HG03575 (cell line): ENCODE measurements around the gene PTK6.
"Not testable (repeated sequence)": the region's sequence is repeated elsewhere in the genome, so short reads cannot be mapped to it uniquely, and the experiment has no call there.

Source experiments
- ATAC-seq: cut with Tn5 transposase; IDR thresholded peaks from one replicate; pipeline ENCODE4 v1.9.1; 2021; ENCODE audit not compliant: unreplicated experiment, insufficient number of reproducible peaks, low FRiP score; ENCODE audit errors: extremely low read depth

Gene PTK6

DNA sequence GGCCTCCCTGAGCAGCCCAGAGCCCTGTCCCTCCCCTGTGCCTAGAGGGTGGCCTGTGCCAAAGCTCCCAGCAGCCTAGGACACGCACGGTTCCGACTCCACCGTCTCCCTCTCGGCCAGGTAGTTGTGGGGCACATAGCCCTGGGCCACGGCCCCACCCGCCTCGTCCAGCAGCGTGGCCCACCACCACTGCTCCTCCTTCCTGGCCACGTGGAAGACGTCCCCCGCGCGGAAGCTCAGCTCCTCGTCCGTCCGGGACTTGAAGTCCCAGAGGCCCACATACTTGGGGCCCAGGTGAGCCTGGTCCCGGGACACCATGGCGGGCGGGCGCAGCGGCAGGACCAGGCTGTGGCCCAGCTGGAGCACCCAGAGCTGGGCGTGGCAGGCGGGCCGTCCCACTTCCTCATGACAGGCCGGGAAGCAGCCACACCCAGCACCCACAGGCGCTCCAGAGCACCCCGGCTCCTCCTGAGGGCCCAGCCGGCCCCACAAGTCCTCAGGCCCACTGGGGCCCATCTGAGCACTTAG is at the start of gene PTK6:
PTK6 (minus strand) TSS at position 380 of the 528 bp plus-strand sequence; CDS start at position 318, 62 bp downstream.
- no peak for ATAC-seq

DNA sequence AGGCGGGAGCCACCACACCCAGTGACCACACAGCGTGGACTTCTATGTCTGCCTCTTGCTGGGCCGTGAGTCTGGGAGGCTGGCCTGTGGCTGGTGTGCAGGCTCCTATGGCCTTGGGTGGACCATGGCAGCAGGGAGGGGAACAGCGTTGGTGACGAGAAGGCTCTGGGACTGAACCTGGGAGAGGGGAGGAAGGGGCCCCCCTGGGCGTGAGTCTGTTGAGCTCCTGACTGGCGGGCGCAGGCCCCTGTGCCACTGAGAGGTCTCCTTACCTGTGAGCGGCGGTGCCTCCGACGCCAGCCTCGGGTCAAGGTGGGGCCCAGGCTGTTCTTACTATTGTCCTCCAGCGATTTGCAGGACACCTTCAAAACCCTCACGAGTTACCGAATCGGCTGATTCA is 49.6 kb upstream of the PTK6 start:
- no peak for ATAC-seq

DNA sequence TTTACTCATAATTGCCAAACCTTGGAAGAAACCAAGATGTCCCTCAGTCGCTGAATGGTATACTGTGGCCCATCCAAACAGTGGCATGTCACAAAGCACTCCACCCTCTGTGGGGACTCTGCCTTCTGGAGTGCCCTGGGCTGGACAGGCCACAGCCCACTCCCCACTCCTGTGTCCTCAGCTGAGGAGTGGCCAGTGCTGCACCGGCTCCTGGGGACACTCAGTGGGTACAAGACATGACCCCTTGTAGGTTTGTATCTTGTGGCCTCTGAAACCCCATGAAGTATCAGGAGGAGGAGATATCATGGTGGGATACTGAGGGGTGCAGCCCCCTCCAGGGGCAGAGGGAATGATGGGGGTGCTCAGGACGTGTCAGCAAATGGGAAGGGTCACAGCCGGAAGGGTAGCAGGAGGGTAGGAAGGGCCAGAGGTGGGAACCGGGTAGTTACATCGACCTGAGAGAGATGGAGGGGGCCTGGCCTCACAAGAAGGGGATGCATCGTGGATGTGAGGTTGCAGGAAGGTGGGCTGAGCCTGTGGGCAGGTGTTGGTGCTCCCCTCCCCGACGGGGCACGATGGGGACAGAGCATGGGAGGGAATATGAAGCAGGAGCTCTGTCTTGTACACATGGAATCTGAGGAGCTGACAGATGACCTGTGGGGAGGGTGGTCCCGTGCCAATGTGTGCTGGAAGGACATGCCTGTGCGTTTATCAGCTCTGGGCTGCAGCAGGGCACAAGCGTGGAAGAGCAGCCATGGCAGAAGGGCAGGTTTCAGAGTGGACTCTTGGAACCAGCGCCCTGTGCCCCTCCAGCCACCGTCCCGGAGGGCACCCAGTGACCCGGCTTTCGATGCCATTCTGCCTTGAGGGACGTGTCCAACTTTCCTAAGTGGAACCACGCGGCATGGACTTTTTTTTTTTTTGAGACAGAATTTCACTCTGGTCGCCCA is 48.7 kb upstream of the PTK6 start:
- ATAC-seq, result no peak

DNA sequence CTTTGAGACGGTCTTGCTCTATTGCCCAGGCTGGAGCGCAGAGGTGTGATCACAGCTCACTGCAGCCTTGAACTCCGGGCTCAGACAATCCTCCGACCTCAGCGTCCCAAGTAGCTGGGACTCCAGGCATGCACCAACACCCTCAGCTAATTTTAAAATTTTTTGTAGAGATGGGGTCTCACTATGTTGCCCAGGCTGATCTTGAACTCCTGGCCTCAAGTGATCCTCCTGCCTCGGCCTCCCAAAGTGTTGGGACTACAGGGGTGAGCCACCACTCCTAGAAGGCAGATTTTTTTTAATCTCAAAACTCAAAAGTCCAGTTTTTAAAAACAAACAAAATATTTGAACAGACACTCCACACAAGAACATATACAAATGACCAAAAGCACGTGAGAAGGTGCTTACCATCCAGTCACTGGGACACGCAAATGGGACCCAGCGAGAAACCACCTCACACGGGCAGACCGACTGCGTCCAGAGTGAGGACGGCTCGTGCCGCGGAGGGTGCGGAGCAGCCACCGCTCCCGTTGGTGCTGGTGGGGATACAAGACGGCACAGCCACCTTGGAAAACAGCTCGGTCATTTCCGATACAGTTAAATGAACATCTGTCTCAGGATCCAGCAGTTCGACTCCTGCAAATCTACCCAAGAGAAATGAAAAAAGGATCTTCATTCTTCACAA is 45.3 kb upstream of the PTK6 start:
- ATAC-seq, result no peak

DNA sequence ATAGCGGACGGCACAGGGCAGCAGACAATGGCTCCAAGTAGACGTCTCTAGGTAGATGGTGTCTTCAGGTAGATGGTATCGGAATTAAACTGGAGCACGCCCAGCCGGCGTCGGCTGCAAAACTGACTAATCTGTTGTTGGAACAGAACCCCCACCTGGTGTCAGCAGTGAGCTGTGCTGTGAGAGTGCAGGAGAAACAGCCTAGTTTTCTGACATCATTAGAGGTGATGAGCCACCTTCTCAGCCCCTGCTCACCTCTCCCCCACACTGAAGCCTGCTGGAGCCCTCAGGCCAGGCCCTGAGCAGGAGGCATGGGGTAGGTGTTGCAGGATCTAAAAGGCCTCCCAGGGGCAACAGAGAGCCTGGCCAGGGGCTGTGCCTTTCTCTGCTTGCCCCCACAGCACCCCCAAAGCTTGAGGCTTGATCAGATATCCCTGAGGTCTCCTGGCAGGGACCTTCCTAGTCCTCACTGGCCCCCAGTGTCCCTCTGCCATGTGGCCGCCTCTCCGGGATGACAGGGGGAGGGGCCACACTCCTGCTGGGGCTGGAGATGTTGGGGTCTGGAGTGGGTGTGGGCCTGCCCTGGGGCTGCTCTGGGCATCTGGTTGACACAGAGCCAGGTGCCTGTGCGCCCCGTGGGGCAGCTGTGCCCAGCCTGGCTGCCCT is 43.8 kb upstream of the PTK6 start:
- ATAC-seq, result no peak

DNA sequence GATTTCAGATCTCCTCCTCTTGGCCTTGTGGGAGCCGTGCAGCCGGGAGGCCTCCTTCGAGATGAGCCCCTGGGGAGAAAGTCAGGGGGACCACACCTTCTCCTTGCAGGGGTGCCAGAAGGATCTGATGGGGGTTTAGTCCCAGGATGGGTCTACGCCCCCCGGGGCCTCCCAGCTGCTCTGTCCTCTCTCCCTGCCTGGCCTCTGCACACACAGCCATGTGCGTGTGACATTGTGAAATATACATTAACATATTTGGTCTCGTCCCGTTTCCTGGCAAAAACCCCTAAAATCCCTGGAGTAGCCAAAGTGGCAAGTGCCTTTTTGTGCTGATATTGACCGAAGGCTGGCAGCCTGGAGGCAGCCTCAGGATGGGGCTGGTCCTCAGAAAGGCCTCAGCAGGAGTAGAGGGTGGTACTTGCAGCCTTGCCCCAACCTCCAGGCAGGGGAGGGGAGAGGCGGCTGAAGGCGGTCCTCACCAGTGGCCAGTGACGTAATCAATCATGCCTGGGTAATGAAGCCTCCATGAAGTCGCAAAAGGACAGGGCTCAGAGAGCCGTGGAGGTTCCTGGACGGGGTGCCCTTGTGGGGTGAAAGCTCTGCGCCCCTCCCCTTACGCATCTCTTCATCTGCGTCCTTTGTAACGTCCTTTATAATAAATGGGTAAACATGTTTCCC is 42.0 kb upstream of the PTK6 start:
- no peak for ATAC-seq

DNA sequence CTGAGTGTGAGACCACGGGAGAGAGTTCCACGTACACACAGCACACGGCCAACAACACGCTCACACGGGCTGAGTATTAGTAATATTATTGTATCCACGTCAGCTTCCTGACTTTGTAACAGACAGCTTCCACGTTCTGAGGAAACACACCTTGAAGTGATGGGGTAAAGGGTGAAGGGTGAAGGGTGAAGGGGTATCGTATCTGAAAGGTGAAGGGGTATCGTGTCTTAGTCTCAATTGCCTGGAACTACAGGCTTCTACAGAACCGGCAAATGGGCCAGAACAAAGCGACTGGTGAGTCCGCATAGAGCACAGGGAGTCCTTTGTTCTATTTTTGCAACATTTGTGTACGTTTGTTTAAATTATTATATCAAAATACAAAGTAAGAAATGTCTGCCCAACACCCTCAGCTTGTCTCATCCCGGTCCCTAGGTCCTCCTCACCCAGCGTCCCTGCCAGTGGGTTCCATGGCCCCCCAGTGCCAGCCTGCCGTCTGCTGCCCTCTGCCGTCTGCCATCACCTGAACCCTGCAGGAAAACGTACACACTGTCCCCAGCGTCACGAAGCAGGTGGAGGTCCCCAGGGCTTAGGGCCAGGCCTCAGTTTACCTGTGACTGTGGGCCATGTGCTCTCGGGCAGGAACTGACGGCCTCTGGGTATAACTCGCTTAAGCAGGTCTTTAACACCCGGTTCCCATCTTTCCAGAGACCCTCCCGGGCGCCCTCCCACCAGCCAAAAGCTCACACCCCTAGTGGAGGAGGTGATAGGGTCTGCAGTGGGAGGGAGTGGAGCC is 41.2 kb upstream of the PTK6 start:
- no peak for ATAC-seq

DNA sequence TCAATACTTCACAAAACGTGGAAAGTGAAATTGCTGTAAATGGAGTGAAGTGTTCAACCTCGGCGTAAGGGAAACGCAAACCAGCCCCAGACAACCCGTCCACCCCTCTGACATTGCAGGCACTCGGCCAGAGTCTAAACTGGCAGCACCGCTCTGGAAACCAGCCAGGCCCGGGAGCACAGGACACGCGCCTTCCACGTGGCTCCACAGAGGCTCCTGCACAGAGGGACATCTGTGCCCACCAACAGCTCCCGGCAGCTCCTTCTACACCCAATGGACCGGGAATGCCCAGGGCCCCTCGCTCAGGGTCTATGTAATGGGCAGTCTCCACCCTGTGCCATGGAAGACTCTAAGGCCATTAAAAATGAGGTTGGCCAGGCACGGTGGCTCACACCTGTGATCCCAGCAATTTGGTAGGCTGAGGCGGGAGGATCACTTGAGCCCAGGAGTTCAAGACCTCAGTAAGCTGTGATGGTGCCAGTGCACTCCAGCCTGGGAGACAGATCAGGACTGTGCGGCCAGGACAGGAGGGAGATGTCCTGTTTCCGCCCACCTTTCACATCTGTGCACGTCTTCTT is 40.2 kb upstream of the PTK6 start:
- ATAC-seq, result no peak

DNA sequence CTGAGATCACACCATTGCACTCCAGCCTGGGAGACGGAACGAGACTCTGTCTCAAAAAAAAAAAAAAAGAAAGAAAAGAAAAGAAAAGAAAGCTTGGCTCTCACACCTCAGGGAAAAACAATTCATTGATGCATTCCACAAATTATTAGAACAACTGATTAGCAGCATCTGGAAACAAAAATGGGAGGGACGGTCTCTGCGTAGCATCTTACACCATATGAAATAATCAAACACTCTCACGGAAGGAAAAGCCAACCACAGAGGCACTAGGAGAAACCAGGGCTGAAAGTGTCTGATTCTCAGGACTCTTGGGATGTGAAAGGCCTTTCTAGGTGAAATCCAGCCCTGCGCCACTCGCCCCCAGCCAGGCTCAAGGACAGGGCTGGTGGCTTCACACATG is 39.1 kb upstream of the PTK6 start:
- no peak for ATAC-seq

DNA sequence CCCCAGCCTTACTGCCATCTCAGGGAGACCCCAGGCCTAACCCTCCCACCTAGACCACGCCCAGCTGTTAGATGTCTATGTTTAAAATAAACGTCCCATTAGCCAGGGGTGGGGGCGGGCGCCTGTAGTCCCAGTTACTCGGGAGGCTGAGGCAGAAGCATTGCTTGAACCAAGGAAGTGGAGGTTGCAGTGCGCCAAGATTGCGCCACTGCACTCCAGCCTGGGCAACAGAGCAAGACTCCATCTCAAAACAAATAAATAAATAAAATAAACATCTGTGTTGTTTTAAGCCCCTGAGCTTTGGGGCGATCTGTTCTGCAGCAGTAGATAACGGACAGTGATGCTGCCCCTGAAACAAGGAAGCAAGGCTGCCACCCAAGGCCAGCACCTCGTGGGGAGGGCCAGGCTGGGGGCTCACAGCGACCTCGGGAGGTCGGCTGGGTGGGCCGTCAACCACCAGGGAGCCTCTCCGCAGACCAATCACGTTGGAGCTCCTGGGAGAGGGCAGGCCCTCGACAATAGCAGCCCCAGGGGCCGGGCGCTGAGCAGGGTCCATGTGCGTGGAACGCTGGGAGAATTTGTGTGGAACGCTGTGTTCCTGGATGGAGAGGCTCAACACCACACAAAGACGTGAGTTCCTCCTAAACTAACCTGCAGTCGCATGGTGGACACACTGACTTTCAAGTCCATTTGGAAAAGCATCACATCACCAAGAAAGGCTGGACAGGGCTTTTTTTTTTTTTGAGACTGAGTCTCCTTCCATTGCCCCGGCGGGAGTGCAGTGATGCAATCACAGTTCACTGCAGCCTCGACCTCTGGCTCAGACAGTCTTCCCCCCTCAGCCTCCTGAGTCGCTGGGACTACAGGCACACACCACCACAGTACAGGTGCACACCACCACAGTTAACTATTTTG is 37.9 kb upstream of the PTK6 start:
- ATAC-seq, result no peak

DNA sequence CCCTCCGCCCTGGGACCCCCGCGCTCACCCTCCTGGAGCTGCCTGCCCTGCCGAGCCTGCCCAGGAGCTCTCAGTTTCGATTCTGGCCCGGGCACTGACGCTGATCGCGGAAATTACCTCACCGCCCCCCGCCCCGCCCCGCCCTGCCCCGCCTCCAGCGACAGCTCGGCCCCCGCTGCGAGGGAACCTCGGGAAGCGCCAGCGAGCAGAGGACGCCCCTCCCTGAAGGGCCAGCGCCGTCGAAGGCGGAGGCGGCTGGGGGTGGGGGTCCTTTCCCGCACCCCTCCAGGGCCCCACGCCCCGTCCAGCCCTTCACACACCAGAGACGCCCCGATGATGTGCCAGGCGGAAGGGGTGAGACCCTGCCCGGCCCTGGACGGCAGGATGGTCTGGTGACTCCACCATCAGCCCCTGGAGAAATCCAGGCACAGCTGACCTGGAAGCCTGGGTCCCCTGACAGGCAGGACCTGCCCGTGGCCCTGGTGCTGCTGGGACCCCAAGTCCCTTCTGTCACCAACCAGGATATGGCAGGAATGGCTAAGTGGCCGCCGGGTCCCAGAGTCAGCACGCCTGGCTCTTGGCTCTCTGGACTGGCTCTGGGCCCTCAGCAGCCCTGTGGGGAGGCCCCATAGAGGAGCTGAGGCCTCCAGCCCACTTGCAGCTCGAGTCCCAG is 37.1 kb upstream of the PTK6 start, which contains the start of gene HELZ2:
HELZ2 (minus strand) TSS at position 84 of the 673 bp plus-strand sequence. CDS start 1,854 bp downstream, outside the sequence.
- no peak for ATAC-seq

DNA sequence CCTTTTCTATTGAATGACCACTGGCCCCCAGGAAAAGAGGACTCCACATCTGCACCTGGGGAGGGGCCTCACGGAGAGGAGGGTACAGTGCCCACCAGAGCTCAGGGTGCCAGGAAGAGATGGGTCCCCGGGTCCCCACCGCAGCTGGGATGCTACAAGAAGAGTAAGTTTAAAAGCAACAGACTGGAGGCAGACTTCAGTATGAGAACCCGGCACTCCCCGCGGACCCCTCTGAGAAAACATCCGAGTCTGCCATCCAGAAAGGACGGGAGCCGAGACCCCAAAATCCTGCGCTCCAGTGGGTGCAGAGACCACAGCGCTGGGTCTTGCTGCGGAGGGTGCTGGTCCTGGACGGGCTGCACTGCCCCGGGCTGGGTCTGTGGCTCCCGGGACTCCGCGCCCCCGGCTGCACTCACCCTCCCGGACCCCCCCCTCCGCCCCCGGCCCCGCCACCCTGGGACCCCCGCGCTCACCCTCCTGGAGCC is 36.5 kb upstream of the PTK6 start:
- no peak for ATAC-seq

DNA sequence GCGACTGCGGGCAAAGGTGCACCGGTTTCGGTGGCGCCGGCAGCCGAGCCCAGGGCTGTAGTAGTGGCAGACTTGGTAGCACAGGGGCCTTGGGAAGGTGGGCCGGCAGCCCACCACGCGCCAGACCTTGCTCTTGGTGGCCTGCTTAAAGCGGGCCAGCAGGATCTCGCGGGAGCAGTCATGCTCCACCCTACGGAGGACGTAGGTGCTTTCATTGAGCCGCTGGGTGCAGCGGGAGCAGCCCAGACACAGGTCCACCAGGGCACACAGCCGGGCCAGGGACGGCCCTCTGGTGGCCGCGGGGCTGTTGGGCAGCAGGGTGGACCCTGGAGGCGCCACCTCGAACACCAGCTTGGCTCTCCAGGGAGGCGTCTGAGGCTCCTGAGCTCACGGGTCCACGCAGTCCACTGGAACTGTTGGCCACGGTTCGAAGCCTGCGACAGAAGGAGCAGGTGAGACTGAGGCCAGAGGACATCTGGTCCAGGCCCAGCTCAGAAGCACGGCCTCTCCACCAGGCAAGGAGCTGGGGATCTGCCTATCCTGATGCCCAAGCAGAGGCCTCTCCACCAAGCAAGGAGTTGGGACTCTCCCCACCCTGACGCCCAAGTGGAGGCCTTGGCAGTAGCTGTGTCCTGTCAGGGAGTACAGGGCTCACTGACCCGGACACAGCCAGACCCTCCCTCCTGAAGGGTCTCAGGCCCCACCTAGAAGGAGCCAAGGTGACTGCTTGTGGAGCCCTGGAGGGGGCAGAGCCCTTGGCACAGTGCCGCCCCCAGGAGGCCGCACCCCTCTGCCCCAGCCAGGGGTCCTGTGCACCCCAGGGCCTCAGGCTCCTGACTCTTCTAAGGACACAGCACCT is 35.8 kb upstream of the PTK6 start:
- no peak for ATAC-seq

DNA sequence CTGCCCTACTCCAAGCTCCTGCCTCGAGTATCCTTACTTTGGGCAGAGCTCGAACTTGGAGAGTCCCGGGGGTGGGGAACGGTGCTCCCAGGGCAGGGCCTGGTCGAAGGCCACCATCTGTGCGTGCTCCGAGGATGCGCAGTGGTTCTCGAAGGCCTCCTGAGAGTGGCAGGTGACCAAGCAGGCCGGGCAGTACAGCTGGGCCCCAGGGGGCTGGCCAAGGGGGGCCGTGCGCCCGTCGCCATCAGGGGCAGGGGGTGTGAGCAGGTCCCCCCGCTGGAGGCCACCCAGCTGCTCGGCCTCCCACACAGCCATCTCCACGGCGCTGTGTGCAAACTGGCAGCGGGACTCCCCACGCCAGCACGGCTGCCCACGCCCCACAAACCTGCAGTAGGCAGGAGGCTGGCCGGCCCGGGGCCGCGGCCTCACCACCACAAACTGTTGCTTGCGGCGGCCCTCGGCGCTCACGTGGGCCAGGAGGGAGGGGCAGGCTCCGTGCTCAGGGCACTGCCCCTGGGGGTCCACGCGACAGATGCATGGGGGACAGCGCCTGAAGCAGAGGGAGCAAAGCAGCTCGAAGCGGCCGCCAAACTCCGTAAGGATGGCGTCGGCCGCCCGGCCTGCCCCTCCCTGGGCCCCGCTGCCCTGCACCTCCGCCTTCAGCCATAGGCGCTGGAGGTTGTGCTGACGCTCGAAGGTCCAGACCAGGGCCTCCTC is 35.1 kb upstream of the PTK6 start:
- ATAC-seq, result no peak

DNA sequence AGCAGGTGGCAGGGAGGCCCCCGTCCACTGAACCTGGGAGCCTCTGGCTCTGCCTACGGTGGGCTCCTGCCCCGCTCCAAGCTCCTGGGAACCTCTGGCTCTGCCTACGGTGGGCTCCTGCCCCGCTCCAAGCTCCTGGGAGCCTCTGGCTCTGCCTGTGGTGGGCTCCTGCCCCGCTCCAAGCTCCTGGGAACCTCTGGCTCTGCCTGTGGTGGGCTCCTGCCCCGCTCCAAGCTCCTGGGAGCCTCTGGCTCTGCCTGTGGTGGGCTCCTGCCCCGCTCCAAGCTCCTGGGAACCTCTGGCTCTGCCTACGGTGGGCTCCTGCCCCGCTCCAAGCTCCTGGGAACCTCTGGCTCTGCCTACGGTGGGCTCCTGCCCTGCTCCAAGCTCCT is 33.9 kb upstream of the PTK6 start:
- not testable (repeated sequence) for ATAC-seq
